H1 (cell line): Measurements from ENCODE around the gene CDIPT.

Experiments
- JUND ChIP-seq: IDR thresholded peaks from 2 replicates; pipeline ENCODE4 v1.6.1; 2011; ENCODE audit warnings: mild to moderate bottlenecking, improper control_type of control experiment, low read length
- POLR2AphosphoS5 ChIP-seq: IDR thresholded peaks from 2 replicates; pipeline ENCODE4 v1.6.1; 2011; ENCODE audit warnings: low read depth, low read length
- RFX5 ChIP-seq: IDR thresholded peaks from 2 replicates; pipeline ENCODE4 v1.6.1; 2011; ENCODE audit warnings: low read depth, low read length, improper control_type of control experiment, borderline replicate concordance
- TF ChIP-seq, protein P1 (sequence below), 3 experiments: IDR thresholded peaks; 1 replicate in 2 of 3; 2 replicates in 1 of 3; pipeline versions ENCODE4 v1.5.1 to v1.6.1; 2011; ENCODE audit warnings: low read length in 3 of 3, mild to moderate bottlenecking in 3 of 3, inconsistent platforms in 2 of 3, low read depth in 1 of 3, moderate library complexity in 1 of 3; ENCODE audit not compliant: insufficient read depth in 1 of 3; ENCODE audit errors: control extremely low read depth in 1 of 3
- TF ChIP-seq, protein P2 (sequence below): IDR thresholded peaks from 2 replicates; pipeline ENCODE4 v1.6.1; 2012; ENCODE audit warnings: inconsistent platforms

DNA sequence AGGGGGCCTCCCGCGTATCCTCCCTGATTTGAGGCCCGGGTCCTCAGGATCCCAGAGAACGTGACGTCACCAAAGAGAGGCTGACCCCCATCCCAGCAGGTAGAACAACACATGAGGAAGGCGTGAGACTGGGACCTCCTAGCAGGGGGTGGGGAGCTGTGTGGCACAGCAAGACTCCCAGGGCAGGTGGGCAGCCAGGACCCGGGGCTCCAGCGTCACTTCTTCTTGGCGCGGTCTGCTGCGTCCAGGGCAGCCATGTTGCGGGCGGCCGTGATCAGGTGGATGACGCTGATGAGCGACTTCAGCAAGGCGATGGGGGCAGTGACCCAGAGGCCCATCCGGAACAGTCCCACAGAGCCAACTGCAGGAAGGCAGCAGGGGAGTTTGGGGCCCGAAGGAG is 4.1 kb downstream of the CDIPT start:
- TF ChIP-seq JUND (no peak), POLR2AphosphoS5 (no peak), RFX5 (no peak)
- TF ChIP-seq, protein P1, sequence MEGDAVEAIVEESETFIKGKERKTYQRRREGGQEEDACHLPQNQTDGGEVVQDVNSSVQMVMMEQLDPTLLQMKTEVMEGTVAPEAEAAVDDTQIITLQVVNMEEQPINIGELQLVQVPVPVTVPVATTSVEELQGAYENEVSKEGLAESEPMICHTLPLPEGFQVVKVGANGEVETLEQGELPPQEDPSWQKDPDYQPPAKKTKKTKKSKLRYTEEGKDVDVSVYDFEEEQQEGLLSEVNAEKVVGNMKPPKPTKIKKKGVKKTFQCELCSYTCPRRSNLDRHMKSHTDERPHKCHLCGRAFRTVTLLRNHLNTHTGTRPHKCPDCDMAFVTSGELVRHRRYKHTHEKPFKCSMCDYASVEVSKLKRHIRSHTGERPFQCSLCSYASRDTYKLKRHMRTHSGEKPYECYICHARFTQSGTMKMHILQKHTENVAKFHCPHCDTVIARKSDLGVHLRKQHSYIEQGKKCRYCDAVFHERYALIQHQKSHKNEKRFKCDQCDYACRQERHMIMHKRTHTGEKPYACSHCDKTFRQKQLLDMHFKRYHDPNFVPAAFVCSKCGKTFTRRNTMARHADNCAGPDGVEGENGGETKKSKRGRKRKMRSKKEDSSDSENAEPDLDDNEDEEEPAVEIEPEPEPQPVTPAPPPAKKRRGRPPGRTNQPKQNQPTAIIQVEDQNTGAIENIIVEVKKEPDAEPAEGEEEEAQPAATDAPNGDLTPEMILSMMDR (IDR thresholded peaks at IDR 0.05; ENCODE audit: control extremely low read depth in 1 of 3, insufficient read depth in 1 of 3, low read depth in 1 of 3, low read length in 3 of 3), result no peak
- TF ChIP-seq, protein P2, sequence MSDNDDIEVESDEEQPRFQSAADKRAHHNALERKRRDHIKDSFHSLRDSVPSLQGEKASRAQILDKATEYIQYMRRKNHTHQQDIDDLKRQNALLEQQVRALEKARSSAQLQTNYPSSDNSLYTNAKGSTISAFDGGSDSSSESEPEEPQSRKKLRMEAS, result no peak
